GM12865 (cell line): ENCODE data around the gene TMEM207.

ENCODE experiments used
- DNase-seq: peaks from one replicate; pipeline ENCODE4 v3.0.0; 2010; ENCODE audit warnings: low read depth
- H3K4me3 ChIP-seq: 2 replicates; pipeline ENCODE4 v1.5.1; 2011; ENCODE audit warnings: mild to moderate bottlenecking, low read depth, low read length, control low read depth
- CTCF ChIP-seq: IDR thresholded peaks from 2 replicates; pipeline ENCODE4 v1.5.1; 2011; ENCODE audit warnings: low read length, control low read depth, low read depth, inconsistent platforms; ENCODE audit not compliant: insufficient read depth; ENCODE audit errors: missing control alignments

TMEM207 gene

GRCh38 chr3:190435618-190436017, 14.1 kb downstream of the TMEM207 start:
- no peak for DNase-seq
- H3K4me3 ChIP-seq: no peak overlapping the region
- no peak for TF ChIP-seq CTCF

- no peak for TF ChIP-seq CTCF
- DNase-seq: no peak
- H3K4me3 ChIP-seq: no peak overlapping the region
Observed at GRCh38 chr3:190433626-190434025, 16.1 kb downstream of the TMEM207 start.

- no peak overlapping the region for H3K4me3 ChIP-seq
- TF ChIP-seq CTCF: no peak
- DNase-seq: no peak
Observed at GRCh38 chr3:190432216-190432615, 17.5 kb downstream of the TMEM207 start.

GRCh38 chr3:190430906-190431305, 18.8 kb downstream of the TMEM207 start:
- no peak overlapping the region for H3K4me3 ChIP-seq
- DNase-seq: no peak
- no peak for TF ChIP-seq CTCF

GRCh38 chr3:190429681-190430080, 20.0 kb downstream of the TMEM207 start:
- DNase-seq: no peak
- no peak overlapping the region for H3K4me3 ChIP-seq
- no peak for TF ChIP-seq CTCF

- DNase-seq: no peak
- H3K4me3 ChIP-seq: no peak overlapping the region
- TF ChIP-seq CTCF: no peak
Observed at GRCh38 chr3:190426806-190427507, 22.7 kb downstream of the TMEM207 start.

- no peak for DNase-seq
- no peak for TF ChIP-seq CTCF
- H3K4me3 ChIP-seq: no peak overlapping the region
Observed at GRCh38 chr3:190425833-190426232, 23.9 kb downstream of the TMEM207 start.
